ENCODE results near the gene NENF.

DNA sequence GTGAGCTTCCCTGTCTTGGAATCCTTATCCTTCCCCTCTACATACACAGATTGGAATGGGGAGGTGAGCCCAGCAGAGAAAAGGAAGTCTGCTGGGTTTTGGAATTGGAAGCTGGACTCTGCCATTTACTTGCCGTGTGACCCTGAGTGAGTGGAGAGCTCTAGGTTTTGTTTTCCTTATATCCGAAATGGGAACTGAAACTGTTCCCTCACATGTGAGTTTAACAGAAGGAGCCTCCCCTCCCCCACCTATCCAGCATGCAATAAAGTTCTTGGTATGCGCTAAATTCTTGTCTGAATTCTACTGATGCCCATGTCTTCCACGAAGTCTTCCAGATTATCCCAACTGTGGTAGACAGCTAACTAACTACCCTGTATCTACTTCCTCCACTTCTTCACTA is 58.7 kb downstream of the NENF start:
- TF ChIP-seq CTCF (conservative IDR thresholded peaks at IDR 0.05; ENCODE audit: low read length) (no peak), EZH2phosphoT487 (IDR thresholded peaks at IDR 0.05; ENCODE audit: borderline replicate concordance) (no peak)
